HL-60 (cell line): ENCODE results near the gene ANKRD35.
"Not testable (repeated sequence)": the region's sequence is repeated elsewhere in the genome, so short reads cannot be mapped to it uniquely, and the experiment has no call there.

ENCODE experiments used
- CTCF ChIP-seq: IDR thresholded peaks from one replicate; pipeline ENCODE4 v1.5.1; 2011; ENCODE audit warnings: low read length, control low read depth, inconsistent platforms; ENCODE audit not compliant: insufficient read depth
- POLR2AphosphoS5 ChIP-seq: IDR thresholded peaks from 2 replicates; pipeline ENCODE4 v1.6.1; 2012; ENCODE audit warnings: low read depth
- SPI1 ChIP-seq: IDR thresholded peaks from 2 replicates; pipeline ENCODE4 v1.6.1; 2012; ENCODE audit warnings: low read depth, mild to moderate bottlenecking, borderline replicate concordance

GRCh38 chr1:145920297-145920696 lies 34.6 kb upstream of the ANKRD35 start:
- TF ChIP-seq CTCF, POLR2AphosphoS5, SPI1: not testable (repeated sequence)
